HG03103 (cell line): Measurements from ENCODE around the gene FTSJ3.
"Not testable (repeated sequence)": the region's sequence is repeated elsewhere in the genome, so short reads cannot be mapped to it uniquely, and the experiment has no call there.

ENCODE experiments used
- ATAC-seq: cut with Tn5 transposase; IDR thresholded peaks from one replicate; pipeline ENCODE4 v1.9.1; 2021; ENCODE audit warnings: low read depth; ENCODE audit not compliant: unreplicated experiment

Gene FTSJ3

GRCh38 chr17:63828936-63829335, 1.5 kb upstream of the FTSJ3 start:
- no peak for ATAC-seq

DNA sequence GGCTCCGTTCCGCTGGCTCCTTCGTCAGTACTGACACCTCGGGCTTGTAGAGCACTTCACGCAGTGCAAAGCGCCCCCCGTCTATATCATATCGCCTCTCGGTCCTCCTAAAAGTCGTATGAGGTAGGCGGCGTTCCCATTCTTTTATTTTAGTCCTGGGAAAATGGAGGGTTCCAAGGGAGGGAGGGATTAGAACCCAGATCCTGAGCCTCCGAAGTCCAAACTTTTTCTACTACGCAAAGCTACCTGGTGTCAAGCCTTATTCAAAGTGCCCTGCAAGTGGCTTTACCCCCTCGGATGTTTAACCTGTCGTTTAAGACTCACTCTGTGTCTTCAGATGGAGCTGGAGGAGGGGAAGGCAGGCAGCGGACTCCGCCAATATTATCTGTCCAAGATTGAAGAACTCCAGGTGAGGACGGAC, 348 bp upstream of the FTSJ3 start:
- ATAC-seq, result no peak

- ATAC-seq, result no peak
Observed at GRCh38 chr17:63826468-63827001, 928 bp downstream of the FTSJ3 start.

GRCh38 chr17:63824362-63824761, 3.1 kb downstream of the FTSJ3 start:
- ATAC-seq, result no peak

- ATAC-seq, result no peak
Observed at GRCh38 chr17:63823659-63824331, 3.7 kb downstream of the FTSJ3 start.

DNA sequence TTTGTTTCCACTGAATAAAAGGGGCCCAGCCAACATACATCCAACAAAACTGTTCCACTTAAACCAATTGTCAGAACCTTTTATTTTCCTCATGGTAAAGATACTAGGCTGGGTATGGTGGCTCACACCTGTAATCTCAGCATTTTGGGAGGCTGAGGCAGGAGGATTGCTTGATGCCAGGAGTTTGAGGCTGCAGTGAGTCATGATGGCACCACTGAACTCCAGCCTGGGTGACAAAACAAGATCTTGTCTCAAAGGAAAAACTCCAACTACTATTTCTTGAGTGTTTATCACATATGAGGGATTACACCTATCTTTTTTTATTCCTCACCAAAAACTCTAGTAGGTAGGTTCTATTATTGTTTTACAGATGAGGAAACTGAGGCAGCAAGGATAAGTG, 4.9 kb downstream of the FTSJ3 start:
- ATAC-seq, result no peak

- ATAC-seq, result no peak
Observed at GRCh38 chr17:63821804-63822203, 5.7 kb downstream of the FTSJ3 start.

- ATAC-seq, result no peak
Observed at GRCh38 chr17:63820963-63821561, 6.4 kb downstream of the FTSJ3 start.

GRCh38 chr17:63819585-63820537, 7.6 kb downstream of the FTSJ3 start:
- no peak for ATAC-seq

DNA sequence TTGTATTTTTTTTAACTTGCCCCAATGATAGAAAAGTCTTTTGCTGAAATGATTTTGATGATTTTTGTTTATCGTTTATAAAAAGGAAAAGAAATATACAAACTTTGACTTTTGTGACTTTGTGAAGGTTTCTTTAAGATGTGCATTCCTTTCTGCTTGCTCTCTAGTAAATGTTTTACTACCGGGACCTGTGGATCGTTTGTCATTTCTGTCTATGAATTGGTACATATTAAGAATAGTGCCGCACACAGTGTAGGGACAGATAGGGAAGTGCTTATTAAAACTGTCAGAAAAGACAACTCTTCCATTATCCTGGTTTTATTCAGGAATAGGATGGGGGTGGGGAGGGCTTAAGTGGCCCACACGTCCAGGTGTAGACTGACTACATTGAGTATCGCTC, 8.3 kb downstream of the FTSJ3 start:
- ATAC-seq, result no peak

DNA sequence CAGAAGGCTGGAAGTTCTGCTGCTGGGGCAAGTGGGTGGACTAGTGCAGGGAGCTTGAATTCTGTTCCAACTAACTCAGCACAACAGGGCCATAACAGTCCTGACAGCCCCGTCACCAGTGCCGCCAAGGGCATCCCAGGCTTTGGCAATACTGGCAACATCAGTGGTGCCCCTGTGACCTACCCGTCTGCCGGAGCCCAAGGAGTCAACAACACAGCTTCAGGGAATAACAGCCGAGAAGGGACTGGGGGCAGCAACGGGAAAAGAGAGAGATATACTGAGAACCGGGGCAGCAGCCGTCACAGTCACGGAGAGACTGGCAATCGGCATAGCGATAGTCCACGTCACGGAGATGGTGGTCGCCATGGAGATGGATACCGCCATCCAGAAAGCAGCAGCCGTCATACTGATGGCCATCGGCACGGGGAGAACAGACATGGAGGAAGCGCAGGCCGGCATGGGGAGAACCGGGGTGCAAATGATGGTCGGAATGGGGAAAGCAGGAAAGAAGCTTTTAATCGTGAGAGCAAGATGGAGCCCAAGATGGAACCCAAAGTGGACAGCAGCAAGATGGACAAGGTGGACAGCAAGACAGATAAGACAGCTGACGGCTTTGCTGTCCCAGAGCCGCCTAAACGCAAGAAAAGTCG, 9.6 kb downstream of the FTSJ3 start:
- no peak for ATAC-seq

DNA sequence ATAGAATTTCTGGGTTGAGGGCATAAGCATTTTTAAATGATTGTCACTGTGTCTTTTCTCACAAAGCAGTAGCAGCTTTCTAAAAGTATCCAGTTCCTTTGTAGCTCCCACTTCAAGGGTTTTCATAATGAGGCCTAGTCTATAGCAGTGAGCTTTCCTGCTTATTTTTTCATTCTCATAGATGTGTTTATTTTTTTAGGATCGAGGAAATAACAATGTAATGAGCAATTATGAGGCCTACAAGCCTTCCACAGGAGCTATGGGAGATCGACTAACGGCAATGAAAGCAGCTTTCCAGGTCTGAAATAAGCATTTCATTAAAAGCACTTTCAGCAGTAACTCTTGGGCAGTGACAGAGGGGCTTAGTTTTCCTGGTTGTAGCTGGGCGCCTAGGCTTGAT, 10.8 kb downstream of the FTSJ3 start:
- no peak for ATAC-seq

- no peak for ATAC-seq
Observed at GRCh38 chr17:63816123-63816522, 11.3 kb downstream of the FTSJ3 start.

DNA sequence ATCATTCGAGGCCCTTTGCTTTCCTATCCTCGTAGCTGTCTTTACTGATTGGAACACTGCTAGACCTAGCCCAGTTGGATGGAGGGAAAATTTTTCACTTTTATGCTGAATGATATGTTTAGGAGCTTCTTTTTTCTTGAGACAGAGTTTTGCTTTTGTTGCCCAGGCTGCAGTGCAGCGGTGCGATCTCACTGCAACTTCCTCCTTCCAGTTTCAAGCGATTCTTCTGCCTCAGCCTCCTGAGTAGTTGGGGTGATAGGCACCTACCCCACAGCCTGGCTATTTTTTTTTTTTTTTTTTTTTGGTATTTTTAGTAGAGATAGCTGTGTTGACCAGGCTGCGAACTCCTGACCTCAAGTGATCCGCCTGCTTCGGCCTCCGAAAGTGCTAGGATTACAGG, 17.5 kb downstream of the FTSJ3 start:
- no peak for ATAC-seq

GRCh38 chr17:63805591-63805990, 21.9 kb downstream of the FTSJ3 start:
- ATAC-seq, result no peak

DNA sequence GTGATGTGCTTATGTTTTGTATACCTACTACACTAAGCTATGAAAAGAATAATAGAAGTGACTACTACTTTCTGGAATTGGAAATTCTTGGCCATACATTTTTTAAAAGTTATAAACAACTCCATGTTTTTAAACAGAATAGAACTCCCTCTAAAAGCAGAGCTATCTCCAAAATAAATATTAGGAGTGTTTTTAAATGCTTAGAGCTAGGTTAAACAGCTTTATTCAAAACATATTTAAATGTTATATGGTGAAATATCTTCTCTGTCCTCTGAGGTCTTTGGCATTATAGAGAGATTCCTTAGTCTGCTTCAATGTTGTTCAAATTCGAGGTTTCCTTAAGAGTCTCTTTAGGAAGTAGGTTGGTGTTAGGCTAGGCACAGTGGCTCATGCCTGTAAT, 23.1 kb downstream of the FTSJ3 start:
- no peak for ATAC-seq

DNA sequence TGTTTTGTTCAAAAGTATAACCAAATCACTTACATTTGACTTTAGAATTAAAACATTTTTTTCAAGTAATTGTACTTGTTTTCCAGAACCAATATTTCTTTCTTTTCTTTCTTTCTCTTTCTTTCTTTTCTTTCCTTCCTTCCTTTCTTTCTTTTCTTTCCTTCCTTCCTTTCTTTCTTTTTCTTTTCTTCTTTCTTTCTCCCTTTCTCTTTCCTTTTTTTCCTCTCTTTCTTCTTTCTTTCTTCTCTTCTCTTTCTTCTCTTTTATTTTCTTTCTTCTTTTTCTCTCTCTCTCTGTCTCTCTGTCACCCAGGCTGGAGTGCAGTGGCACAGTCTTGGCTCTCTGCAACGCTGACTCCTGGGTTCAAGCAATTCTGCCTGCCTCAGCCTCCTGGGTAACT, 26.7 kb downstream of the FTSJ3 start:
- ATAC-seq, result no peak

DNA sequence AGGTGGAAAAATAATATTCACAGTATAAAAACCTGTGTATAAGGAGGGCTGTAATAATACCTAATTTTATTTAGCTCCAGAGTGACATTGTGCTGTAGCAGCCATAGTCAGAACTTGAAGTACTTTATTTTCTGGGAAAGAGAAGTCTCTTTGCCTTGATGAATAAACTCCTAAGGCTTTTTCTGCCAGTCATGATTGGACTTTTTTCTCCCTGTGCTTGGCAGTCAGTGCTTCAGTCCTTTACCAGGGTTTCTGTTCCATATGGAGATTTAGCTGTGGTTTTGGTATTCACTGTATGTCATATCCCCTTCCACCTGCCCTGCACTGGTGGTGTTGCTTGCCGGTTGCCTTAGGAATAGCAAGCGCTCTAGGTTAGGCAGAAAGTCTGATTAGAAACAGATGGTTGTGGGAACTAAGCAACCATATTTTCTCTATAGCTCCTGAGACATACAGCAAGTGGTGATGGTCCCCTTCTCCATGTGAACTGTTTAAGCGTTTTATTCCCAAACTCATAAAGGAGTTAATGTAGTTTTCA, 28.8 kb downstream of the FTSJ3 start:
- ATAC-seq, result no peak

- ATAC-seq, result not testable (repeated sequence)
Observed at GRCh38 chr17:63796375-63796774, 31.1 kb downstream of the FTSJ3 start.

DNA sequence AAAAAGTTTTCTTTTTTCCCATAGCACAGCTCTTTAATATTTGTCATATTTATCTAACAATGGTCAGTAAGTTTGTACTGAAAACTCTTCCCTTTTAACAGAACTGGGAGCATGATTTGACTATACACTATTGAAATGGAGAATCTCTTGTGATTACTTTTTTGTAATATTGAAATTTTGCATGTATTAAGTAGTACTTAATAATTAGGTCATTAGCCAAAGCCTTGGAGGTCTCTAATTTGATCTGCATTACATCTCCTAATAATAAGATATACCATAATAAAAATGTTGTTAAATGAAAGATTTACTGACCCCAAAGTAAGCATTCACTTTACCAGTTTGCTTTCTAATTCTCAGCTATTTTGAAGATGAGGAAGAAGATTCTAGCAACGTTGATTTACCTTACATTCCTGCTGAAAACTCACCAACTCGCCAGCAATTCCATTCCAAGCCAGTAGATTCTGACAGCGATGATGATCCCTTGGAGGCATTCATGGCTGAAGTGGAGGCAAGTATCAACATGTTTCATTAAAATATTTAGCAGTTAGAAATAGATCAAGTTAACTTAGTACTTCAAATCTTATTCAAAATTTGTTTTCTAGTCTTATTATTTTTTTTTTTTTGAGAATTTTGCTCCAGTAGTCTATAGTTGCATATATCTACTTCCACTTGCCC, 35.3 kb downstream of the FTSJ3 start:
- ATAC-seq, result no peak
